Transverse colon (tissue), 3 donors: Measurements from ENCODE around the gene L3MBTL4.

Experiments
- EP300 ChIP-seq: sonication (generic); formaldehyde crosslinking; IDR thresholded peaks from one replicate; pipeline ENCODE4 v1.6.1; 2017; ENCODE audit warnings: antibody characterized with exemption, low read depth
- POLR2A ChIP-seq: fragments of 450-650 bp; IDR thresholded peaks from one replicate; pipeline ENCODE4 v1.6.1; 2016; ENCODE audit warnings: antibody characterized with exemption, mild to moderate bottlenecking, moderate library complexity
- TF ChIP-seq, protein P1 (sequence below), 5 experiments: fragments of 200-600 bp in 3 of 5; fragments of 450-650 bp in 2 of 5; sonication (generic) in 3 of 5; IDR thresholded peaks; 1 replicate in 2 of 5; 2 replicates in 3 of 5; pipeline ENCODE4 v1.5.1; 2016 to 2017; ENCODE audit warnings: antibody characterized with exemption in 5 of 5, inconsistent platforms in 3 of 5, mild to moderate bottlenecking in 2 of 5, moderate library complexity in 1 of 5

DNA sequence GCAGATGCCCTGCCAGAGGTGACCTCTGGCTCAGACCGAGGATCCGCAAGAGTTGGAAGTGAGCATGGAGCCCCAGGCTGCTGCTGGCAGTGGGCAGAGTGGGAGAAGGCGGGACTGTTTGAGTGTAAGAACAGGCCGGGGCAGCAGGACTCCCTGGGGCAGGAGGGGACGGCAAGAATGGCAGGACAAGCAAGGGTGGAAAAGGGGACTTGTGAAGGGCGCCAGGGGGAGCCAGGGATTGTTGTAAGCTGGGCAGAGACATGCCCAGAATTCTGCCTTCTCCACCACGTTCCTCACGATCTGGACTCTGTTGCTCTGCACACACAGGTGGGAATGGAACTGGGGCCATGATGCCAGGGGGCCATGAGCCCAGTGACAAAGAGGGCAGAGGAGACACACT lies 447.0 kb downstream of the L3MBTL4 start:
- TF ChIP-seq, protein P1, sequence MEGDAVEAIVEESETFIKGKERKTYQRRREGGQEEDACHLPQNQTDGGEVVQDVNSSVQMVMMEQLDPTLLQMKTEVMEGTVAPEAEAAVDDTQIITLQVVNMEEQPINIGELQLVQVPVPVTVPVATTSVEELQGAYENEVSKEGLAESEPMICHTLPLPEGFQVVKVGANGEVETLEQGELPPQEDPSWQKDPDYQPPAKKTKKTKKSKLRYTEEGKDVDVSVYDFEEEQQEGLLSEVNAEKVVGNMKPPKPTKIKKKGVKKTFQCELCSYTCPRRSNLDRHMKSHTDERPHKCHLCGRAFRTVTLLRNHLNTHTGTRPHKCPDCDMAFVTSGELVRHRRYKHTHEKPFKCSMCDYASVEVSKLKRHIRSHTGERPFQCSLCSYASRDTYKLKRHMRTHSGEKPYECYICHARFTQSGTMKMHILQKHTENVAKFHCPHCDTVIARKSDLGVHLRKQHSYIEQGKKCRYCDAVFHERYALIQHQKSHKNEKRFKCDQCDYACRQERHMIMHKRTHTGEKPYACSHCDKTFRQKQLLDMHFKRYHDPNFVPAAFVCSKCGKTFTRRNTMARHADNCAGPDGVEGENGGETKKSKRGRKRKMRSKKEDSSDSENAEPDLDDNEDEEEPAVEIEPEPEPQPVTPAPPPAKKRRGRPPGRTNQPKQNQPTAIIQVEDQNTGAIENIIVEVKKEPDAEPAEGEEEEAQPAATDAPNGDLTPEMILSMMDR (IDR thresholded peaks at IDR 0.05) = no peak
- TF ChIP-seq EP300 (no peak), POLR2A (no peak)
